ENCODE data around the gene DNAH11.
"Not testable (repeated sequence)": the region's sequence is repeated elsewhere in the genome, so short reads cannot be mapped to it uniquely, and the experiment has no call there.

DNAH11 gene

DNA sequence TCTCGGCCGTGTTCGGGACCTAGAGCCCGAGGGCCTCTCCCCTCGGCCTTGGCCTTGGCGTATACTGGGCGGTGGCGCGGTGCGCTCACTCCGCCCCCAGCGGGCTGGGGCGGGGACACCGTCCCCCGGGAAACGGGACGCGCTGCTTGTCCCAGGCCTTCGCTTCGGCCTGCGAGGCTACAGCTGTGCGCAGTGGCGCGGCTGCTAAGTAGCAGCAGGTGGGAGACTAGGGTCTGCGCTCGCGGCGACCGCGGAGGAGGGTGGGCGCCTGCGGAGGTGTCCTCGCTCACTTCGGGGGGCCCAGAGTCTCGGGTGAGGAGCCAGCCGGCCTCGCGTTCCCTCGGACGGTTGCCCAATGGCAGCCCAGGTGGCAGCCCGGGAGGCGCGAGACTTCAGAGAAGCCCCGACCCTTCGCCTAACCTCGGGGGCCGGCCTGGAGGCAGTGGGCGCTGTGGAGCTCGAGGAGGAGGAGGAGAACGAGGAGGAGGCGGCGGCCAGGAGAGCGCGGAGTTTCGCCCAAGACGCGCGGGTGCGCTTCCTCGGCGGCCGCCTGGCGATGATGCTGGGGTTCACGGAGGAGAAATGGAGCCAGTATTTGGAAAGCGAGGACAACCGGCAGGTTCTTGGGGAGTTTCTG, at the start of gene DNAH11:
Gene DNAH11, plus strand, starts transcription at position 149 of the 637 bp plus-strand sequence. Its CDS starts 207 bp downstream, at position 356.
- DNase-seq = peak in 1 of 2 experiments; percentile 84

GRCh38 chr7:21495731-21496130, 47.1 kb upstream of the DNAH11 start:
- DNase-seq = no peak

- peak in 1 of 2 experiments; percentile 18 for DNase-seq
Observed at GRCh38 chr7:21497072-21497471, 45.8 kb upstream of the DNAH11 start.

GRCh38 chr7:21500117-21500832, 42.6 kb upstream of the DNAH11 start:
- no peak for DNase-seq

DNA sequence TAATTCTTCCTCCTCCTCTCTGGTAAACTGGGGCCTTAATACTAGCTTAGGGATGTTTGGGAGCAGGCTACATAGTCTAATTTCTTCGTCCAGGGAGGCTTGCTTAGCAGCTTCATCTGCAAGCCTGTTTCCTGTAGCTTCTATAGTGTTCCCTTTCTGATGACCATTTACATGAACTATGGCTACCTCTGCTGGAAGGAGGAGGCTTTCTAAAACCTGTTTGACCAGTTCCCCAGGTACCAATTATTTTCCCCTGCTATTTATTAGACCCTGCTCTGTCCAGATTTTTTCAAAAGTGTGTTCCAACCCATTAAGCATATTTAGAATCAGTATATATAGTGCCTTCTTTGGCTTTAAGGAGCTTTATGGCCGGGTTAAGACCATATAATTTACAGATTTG, 38.8 kb upstream of the DNAH11 start:
- peak; percentile 69 to 83 for DNase-seq

DNA sequence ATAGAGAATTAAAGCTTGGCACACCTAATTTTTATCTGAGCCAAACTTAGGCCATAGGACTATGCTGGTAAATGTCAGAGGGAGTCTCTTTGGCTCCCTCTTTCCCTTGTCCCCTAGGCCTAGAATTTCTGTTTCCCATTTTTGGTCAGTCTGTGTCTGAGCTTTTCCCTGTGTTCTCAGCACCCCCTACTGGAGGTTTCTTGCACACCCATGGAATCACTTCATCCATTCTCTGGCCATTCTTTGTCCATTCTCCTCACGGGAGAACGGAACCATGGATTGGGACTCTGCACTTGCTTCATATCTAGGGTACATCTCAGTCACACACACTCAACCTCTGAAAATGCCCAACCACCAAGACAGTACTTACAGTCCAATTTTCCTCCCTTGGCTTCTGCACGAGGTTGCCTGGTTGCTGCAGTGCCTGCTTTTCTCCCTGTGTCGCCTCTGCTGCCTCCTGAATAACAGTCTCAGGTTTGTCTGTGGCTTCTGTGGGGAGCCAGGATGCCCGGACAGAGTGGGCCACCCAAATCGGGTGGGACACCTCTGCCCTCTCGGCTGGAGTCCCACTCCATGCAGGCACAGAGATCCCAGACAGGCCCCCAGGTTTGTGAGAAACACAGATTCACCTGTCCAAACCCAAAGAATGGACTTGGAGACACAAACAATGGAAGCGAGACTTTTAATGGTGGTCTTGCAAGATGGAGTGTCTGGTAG, 35.1 kb upstream of the DNAH11 start:
- DNase-seq = peak; percentile 15 to 56

DNA sequence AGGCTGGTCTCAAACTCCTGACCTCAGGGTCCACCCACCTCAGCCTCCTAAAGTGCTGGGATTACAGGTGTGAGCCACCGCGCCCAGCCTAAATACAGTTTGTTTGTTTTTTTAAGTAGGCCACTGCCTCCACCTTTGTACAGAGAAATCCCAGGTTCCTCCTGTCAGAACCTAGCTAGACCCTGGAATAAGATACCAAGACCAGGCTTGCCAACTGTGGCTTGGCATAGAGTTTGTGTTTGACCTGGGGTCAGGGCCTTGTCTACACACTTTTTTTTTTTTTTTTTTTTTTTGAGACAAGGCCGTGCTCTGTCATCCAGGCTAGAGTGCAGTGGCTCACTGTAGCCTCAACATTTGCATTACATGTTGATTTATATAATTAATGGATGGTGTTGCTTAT, 34.3 kb upstream of the DNAH11 start:
- DNase-seq = no peak

DNA sequence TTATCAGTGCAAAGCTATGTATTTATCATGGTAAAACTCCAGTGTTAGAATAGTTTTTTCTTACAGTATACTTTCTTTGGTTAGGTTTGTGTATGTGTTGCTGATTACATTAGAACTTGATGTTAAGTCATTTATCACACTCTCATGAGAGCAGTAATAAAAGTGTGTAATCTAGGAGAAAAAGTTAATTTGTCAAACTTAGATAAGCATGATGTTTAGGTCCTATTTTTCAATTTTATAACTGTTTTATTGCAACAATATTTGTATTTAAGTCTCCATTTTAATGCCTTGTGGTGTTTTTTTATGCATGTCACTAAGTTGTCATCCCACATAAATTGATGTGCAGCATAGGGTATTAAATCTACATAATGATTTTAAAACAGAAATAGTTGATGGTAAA, 28.8 kb upstream of the DNAH11 start:
- DNase-seq = no peak

DNA sequence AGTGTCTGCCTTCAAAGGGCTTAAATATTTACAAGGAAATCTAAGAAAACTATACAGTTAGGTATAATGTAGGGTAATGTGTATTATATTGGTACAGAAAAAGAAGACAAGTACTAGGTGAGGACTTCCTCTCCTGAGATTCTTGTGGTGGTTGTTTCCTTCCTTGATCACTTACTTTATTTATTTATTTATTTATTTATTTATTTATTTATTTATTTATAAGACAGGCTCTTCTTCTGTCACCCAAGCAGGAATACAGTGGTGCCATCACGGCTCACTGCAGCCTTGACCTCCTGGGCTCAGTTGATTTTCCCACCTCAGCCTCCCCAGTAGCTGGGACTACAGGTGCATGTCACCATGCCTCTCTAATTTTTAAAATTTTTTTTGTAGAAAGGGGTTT, 18.2 kb upstream of the DNAH11 start:
- no peak for DNase-seq

DNA sequence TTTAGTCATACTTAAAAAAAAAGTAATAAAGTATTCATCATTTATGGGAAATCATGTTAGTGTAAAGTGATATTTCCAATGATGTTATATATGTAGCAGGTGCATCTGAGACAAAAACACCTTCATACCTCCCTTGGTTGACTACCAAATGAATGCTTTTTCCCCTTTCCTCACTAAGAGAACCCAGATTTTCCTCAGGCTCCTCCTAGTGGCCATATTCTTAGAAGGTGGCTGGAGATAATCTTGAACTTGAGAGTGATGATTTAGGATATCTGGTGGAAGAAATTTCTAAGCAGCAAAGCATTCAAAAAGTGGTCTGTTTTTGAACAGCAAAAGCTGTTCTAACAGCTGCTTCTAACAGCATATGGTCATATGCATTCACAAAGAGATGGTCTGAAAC, 16.8 kb upstream of the DNAH11 start:
- DNase-seq = peak in 1 of 2 experiments; percentile 11

- no peak for DNase-seq
Observed at GRCh38 chr7:21526448-21526847, 16.4 kb upstream of the DNAH11 start.

GRCh38 chr7:21532485-21532884, 10.4 kb upstream of the DNAH11 start:
- not testable (repeated sequence) for DNase-seq

GRCh38 chr7:21533646-21534045, 9.2 kb upstream of the DNAH11 start:
- not testable (repeated sequence) for DNase-seq

GRCh38 chr7:21536445-21537118, 6.3 kb upstream of the DNAH11 start:
- not testable (repeated sequence) for DNase-seq

- no peak for DNase-seq
Observed at GRCh38 chr7:21538936-21539495, 3.8 kb upstream of the DNAH11 start.

- peak in 1 of 2 experiments; percentile 45 for DNase-seq
Observed at GRCh38 chr7:21543528-21544302, 876 bp downstream of the DNAH11 start.

DNA sequence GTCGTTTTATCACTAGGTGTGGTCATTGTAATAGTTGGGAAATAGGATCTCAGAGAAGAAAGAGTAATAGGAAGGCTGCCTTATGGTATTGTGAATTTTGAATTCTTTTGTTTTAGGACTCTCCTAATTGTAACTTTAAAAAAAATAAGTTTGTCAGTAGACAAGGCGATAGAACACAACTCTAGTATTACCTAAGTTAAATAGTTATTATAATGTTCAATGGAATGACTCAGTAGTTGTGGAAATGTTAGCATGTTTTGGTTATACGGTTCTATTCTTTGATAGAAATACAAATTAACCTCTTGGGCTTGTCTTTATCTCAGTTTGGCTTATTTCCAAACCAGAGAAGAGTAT, 1.4 kb downstream of the DNAH11 start:
- DNase-seq = no peak

DNA sequence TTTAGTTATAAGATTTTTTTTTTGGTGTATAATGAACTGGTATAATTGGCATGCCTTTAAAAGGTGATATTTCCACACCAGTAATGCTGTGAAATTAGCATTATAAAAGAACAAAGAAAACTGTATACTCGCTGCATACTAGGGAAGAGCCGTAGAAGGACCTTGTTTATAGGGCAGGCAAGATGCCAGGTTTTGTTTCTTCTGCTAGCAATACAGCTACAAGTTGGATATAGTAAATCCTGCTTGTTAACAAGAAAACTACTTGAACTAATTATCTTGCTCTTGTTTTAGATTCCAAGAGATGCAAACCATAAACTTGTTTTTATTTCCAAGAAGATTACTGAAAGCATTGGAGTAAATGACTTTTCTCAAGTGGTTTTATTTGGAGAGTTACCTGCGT, 1.9 kb downstream of the DNAH11 start:
- DNase-seq = no peak

GRCh38 chr7:21547501-21547900, 4.7 kb downstream of the DNAH11 start:
- no peak for DNase-seq

DNA sequence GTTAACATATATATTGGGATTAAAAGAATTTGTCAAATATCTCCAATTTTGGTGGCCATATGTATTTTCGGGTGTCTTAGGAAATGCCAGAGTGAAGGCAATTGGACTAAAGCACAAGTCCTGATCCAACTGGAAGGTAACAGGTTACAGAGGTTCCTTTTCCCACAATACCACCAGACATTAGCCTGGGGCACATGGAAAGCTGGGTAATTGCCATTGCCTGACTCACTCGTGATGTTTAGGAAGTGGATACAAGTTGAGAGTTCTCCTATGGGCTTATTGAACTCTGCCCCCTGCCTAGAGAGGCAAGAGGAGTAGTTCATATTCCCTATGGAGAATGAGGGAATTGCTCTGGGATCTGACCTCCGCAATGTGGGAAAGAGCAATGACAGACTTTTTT, 5.7 kb downstream of the DNAH11 start:
- DNase-seq = no peak

- no peak for DNase-seq
Observed at GRCh38 chr7:21550076-21550475, 7.2 kb downstream of the DNAH11 start.

GRCh38 chr7:21550821-21551531, 8.1 kb downstream of the DNAH11 start:
- peak; percentile 46 to 81 for DNase-seq
